Activated T-cell treated with anti-CD3 and anti-CD28 coated beads for 4 hours (primary cell): ENCODE results near the gene UBR1.
"Not testable (repeated sequence)": the region's sequence is repeated elsewhere in the genome, so short reads cannot be mapped to it uniquely, and the experiment has no call there.

Experiments
- DNase-seq: peaks from one replicate; pipeline ENCODE4 v3.0.0-alpha.2; 2020

UBR1 gene

GRCh38 chr15:42954291-42954690 lies 151.5 kb downstream of the UBR1 start:
- DNase-seq: no peak

GRCh38 chr15:42948898-42949297 lies 156.9 kb downstream of the UBR1 start:
- DNase-seq: not testable (repeated sequence)

- DNase-seq: no peak
These were observed 165.3 kb downstream of the UBR1 start for GRCh38 chr15:42940527-42940926.

GRCh38 chr15:42939841-42940240 lies 166.0 kb downstream of the UBR1 start:
- DNase-seq: no peak

- no peak for DNase-seq
These were observed 168.7 kb downstream of the UBR1 start for GRCh38 chr15:42937143-42937542.

GRCh38 chr15:42933886-42934667 lies 171.8 kb downstream of the UBR1 start:
- no peak for DNase-seq

- DNase-seq: no peak
These were observed 172.9 kb downstream of the UBR1 start for GRCh38 chr15:42932833-42933515.

GRCh38 chr15:42931702-42932486 lies 173.9 kb downstream of the UBR1 start:
- DNase-seq: no peak

- DNase-seq: no peak
These were observed 176.5 kb downstream of the UBR1 start for GRCh38 chr15:42929306-42929848.

- peak; percentile 11 for DNase-seq
These were observed 184.5 kb downstream of the UBR1 start for GRCh38 chr15:42921342-42921731.

GRCh38 chr15:42920519-42921341 lies 185.1 kb downstream of the UBR1 start, which contains the start of gene TTBK2:
Gene TTBK2 (minus strand): TSS chr15:42920778. CDS start chr15:42878617, 42,161 bp downstream.
- peak; percentile 96 for DNase-seq

- DNase-seq: peak; percentile 17
These were observed 185.9 kb downstream of the UBR1 start for GRCh38 chr15:42919799-42920518.

- no peak for DNase-seq
These were observed 186.5 kb downstream of the UBR1 start for GRCh38 chr15:42919308-42919707.

- no peak for DNase-seq
These were observed 187.8 kb downstream of the UBR1 start for GRCh38 chr15:42918047-42918446.

- no peak for DNase-seq
These were observed 190.1 kb downstream of the UBR1 start for GRCh38 chr15:42915654-42916315.

- DNase-seq: no peak
These were observed 190.9 kb downstream of the UBR1 start for GRCh38 chr15:42914728-42915497.

GRCh38 chr15:42911058-42911592 lies 194.7 kb downstream of the UBR1 start:
- no peak for DNase-seq

- DNase-seq: no peak
These were observed 197.3 kb downstream of the UBR1 start for GRCh38 chr15:42908538-42908937.

GRCh38 chr15:42903388-42904324 lies 202.2 kb downstream of the UBR1 start:
- no peak for DNase-seq
